PC-3 (cell line): Measurements from ENCODE around the gene RMDN2.

Source experiments
- EZH2phosphoT487 ChIP-seq: fragments of 300-600 bp; sonication (generic); IDR thresholded peaks from 2 replicates; pipeline ENCODE4 v1.6.1; 2018; ENCODE audit warnings: mild to moderate bottlenecking, antibody characterized with exemption, low read length, borderline replicate concordance
- TF ChIP-seq, protein P1 (sequence below): fragments of 300-600 bp; sonication (generic); conservative IDR thresholded peaks from 2 replicates; pipeline ENCODE4 v1.5.1; 2017; ENCODE audit warnings: antibody characterized with exemption, low read depth, mild to moderate bottlenecking, low read length

DNA sequence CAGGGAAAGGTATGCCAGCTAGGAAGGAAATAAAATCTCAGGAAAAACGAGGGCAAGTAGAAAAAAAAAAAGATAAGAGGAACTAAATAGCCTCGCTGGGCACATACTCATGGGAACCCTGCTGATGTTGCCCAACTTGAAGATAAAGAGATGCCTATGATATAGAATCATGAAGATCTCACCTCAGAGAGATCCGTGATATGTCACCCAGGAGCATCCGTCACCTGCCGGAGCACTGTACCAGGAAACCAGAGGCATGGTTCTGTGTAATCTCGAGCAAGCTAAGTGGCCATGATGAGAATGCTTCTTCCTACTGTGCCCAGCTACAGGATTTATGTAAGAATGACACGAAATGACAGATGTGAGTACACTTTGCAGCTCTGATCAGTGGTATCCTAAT, 110.9 kb downstream of the RMDN2 start:
- TF ChIP-seq, protein P1, sequence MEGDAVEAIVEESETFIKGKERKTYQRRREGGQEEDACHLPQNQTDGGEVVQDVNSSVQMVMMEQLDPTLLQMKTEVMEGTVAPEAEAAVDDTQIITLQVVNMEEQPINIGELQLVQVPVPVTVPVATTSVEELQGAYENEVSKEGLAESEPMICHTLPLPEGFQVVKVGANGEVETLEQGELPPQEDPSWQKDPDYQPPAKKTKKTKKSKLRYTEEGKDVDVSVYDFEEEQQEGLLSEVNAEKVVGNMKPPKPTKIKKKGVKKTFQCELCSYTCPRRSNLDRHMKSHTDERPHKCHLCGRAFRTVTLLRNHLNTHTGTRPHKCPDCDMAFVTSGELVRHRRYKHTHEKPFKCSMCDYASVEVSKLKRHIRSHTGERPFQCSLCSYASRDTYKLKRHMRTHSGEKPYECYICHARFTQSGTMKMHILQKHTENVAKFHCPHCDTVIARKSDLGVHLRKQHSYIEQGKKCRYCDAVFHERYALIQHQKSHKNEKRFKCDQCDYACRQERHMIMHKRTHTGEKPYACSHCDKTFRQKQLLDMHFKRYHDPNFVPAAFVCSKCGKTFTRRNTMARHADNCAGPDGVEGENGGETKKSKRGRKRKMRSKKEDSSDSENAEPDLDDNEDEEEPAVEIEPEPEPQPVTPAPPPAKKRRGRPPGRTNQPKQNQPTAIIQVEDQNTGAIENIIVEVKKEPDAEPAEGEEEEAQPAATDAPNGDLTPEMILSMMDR: no peak
- TF ChIP-seq EZH2phosphoT487: no peak
